GM21786 (cell line): ENCODE data around the gene PRLHR.
"Not testable (repeated sequence)": the region's sequence is repeated elsewhere in the genome, so short reads cannot be mapped to it uniquely, and the experiment has no call there.

Experiments
- ATAC-seq: cut with Tn5 transposase; IDR thresholded peaks from one replicate; pipeline ENCODE4 v1.9.1; 2021; ENCODE audit not compliant: unreplicated experiment

Gene PRLHR

DNA sequence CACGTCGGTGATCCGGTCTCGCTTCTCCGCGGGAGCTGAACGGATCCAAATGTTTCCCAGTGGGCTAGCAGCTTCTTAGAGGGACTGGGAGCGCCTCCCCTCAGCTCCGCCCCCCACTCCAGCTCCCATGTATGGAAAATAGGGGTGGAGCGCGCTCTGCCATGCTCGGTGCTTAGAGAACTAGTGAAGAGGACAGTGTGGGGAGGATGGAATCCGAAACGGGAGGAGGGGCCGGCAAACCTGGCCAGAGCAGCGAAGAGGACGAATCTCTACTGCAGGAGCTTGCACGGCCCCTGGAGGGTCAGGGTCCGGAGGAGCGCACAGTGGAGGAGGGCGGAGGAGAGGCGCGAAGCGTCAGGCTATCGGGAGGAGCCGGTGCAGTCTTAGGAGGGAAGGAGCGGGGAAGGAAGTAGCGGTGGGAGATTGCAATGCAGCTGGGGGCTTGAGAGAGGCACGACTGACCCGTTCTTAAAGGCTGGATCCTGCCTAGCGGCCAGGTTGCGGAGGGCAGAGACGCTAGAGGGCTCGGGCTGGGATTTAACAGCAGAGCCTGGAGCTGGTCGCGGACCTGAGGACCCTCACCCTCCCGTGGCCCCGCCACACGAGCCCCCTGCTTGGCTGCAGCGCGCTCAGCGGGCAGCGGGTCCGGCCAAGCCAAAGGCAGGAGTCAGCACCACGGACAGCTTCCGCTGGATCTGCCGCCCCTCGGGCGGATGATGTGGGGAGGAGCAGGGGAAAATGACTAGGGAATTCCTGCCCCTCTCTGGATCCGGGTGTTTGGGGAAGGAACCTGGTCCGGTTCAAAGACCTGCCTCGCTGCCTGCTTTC is at the start of gene PRLHR:
Gene PRLHR, minus strand, starts transcription at position 51 of the 828 bp plus-strand sequence. CDS start 404 bp downstream, outside the sequence.
- no peak for ATAC-seq

DNA sequence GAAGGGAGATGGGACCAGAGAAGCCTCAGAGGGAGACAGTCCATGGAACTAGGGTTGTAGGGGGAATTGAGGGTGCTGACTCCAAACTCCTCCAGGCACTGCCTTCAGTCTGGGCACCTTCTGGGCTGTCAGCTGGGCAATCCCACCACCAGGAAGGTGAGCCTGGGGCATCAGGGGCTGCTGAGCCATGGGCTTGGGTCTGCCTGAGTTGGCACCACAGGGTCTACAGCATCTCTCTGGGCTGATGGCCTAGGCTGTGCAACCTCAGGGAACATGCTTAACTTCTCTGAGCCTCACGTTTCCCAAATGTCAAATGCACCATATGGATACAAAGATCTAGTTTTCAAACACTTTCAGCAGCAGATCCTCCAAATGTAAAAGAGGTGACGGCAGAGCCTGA is 46.8 kb upstream of the PRLHR start:
- ATAC-seq, result no peak

DNA sequence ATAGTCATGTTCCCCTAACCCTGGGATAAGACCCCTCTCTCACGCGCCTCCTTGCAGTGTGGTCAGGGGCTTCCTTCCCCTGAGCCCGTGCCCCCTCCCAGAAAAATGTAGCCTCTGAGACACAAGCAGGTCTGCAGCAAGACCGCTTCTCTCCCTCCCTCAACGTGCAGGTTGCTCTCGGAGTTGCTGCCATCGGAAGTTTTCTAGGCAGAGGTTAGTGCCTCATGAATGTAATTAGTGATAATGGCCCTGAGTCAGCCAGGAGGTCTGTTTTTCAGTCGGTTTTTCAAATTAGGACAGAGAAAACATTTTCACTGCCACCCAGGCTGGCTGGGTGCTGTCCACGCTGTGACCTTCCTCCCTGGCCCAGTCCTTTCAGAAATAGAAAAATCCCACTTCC is 43.2 kb upstream of the PRLHR start:
- ATAC-seq, result no peak

DNA sequence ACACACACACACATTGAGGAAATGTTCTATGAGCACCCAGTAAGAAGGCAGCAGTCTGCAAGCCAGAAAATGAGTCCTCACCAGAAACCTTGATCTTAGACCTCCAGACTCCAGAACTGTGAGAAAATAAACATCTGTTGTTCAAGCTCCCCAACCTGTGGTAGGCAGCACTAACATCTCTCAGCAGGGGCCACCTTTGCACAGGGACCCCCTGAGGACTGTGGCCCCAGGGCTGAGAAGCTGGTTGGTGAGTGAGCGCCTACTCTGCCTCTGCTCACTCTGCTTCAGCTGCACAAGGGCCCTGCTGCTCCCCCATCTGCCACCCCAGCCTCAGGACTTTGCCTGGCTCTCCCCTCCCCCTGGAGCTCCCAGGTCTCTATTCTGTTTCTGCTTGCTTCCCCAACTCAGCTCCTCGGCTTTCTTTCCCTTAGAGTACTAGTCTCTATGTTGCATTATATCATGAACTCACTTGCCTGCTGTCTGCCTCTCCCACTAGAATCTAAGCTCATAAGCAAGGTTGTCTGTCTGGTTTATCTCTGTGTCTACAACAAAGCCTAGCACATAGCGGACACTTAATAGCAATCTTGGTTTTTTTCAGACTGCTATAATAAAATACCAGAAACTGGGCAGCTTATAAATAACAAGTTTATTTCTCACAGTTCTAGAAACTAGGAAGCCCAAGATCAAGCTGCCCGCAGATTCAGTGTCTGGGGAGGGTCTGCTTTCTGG is 40.4 kb upstream of the PRLHR start:
- ATAC-seq, result no peak

DNA sequence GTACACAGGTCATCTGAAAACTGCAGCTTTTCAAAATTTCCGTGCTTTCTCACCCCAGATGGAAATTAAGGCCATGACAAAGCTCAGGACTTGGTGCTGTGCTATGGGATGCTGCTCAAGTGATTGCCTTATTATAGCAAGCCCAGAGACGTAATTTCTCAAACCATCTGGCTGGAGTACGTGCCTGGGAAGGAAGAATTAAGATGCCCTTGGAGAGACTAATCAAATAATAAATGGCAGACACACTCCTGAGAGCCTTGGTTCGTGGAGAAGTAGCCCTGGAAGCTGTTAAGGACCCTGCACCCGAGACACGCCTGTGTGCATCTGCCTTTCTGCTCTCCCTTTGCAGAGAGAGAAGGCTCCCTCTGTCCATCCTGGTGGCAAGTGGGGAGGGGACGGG is 38.3 kb upstream of the PRLHR start:
- no peak for ATAC-seq

DNA sequence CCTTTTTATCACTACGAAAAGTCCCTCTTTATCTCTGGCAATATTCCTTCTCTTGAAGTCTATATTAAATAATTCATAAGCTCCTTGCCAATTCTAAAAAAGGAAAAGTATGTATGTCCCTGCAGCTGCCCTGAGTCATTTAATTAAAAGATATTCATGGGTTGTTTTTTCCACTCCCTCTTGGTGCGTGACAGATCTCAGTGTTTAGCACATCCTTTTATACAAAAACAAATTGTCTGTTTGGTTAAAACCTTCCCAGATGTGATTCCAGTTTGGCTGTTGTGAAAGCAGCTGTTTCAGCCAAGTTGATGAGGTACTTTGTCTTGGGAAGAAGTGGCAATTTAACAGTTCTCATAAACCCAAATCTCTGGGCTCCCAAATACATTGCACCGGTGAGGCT is 33.8 kb upstream of the PRLHR start:
- no peak for ATAC-seq

DNA sequence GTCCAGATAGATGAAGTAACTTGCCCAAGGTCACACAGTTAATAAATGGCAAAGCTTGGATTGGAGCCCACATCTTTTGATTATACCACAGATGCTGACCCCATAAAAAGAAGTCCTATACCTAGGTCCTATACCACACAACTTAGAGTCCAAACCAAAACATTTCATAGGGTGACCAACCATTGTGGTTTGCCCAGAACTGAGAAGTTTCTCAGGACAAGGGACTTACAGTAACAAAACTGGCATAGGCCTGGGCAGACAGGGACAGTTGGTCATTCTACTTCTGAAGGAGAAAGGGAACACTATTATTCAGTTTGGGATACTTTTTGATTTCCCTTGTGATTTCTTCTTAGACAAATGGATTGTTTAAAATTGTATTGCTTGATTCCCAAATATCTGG is 32.9 kb upstream of the PRLHR start:
- no peak for ATAC-seq

DNA sequence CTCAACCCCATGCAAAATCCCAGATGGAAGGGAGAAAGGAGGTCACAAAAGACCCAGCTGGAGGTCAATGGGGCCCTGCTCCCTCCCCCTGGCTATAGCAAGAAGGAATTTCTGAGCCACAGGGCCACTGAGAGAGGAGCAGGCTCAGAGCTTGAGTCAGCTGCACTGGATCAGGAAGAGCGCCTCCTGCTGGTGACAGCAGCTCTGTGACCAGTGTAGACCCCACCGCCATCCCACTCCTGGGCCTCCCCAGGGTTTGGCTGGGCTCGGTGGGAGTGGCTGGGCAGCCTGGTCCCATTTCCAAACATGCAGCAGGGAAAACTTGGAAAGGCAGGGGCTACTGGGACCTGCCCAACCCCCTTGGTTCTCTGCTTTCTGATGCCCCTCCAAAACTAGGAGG is 31.5 kb upstream of the PRLHR start:
- no peak for ATAC-seq

DNA sequence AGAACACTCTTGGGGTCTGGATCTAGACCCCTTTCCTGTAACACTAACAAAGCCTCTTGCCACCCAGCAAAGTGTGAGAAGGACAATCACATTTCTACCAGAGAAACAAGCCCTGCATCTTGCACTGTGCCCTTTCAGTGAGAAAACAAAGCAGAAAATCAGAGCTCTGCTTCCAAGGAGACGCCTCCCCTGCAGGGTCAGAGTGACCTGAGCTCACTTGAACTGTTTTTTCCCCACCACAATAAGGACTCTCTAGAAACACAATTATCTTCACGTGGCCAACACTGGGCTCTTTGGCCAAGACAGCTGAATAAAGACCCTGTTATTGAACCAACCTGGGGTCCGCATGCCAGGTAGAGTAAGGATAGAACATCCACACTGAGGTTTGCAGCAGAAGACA is 30.1 kb upstream of the PRLHR start:
- ATAC-seq, result no peak

DNA sequence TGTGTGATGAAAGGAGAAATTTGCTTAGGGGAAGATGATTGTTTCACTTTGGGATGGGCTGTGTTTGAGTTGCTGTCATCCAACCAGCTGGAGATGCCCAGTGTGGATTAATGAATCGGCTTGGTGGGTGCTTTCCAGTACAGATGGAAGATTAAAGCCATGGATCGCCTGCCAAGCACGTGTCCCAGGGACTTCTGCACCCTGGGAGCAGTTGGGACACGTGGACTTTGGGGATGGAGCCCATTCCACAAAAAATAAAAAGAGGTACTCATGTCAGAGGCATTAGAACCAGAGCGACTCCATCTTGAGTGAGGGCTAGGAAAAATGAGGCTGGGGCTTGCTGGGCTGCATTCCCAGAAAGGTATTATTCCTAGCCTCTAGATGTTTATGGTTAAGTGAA is 29.3 kb upstream of the PRLHR start:
- ATAC-seq, result no peak

DNA sequence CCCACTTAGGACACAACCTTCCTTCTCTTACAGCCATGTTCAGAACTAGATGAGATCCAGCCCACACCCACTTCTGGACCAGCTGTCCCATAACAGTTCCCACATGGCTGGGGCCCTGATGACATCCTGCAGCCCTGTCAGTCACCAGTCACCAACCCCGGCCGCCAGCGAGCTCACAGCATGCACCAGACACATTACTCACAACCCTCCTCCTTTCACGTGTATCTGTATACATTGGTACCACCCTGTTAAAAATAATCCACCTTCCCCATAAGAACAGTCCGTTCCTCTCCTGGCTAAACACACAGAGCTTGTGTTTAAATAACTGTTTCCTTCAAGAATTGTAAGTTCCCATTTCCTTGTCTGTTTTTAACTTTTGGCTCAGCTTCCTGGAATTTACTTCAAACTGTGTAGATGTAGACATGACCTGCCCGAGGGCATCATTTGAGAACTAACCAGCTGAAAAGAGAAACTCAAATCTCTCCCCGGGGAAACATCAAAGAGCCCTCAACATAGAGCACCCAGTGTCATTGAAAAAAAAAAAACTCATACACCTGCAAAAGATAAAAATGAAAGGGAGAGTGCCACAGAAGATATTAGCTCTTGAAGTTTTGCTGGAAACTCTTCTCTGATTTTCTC is 26.0 kb upstream of the PRLHR start:
- ATAC-seq, result no peak

DNA sequence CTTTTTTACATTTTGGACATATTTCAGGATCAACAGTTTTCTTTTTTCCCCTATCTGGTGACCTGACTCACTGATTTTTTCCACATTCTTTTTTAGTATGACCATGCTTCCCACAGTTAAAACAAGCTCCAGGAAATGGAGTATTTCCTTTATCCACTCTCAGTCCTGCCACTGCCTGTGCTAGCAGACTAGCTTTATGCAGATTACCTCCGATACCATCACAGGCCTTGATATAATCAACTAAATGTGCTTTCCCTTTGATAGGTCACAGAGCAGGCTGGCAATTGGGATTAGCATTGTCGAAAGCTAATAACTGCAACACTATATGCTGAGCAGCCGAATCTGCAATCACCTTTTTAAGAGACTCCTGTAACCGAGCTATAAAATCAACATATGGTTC is 18.4 kb upstream of the PRLHR start:
- not testable (repeated sequence) for ATAC-seq

DNA sequence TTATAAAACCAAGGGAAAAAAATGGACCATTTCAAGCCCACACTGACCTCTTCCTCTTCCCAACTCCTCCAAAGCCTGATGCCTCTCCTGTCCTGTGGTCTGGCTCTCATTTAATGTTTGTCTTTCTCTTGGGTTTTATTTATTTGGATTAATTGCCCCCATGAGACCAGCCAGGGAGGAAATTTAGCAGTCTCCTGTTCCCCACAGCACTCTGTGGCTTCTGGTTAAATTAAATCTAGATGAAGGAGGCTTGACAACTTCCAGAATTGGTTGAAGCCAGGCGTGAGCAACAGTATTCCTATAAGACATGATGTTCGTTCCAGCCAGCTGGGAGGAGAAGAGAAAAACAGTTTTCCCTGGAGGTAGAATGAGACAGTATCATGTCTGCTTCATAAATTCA is 15.1 kb upstream of the PRLHR start:
- ATAC-seq, result no peak

DNA sequence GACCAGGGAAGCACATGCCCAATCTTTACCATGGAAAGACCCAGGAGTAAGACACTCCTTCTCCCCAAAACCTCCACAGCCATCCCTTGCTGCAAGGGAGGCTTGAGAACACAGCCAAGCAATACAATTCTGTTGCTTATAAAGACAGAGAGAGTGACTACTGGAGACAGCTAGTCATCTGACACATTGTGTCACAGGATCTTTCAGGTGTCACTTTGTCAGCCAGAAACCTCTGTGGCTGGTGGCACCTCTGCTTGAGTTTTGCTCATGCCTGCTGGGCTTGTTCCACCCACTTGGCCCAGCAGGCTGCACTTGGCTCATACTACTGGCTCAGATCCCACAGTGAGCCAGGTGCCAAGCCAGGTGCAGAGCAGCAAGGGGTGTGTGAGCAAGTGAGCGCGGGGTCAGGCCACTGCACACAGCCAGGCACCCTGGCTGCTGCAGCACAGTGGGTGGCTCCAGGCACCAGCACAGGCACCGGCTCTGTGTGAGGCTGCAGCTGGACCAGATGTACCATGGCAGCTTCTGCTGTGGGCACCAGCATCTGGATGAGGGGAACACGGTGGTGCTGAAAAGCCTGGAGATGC is 12.4 kb upstream of the PRLHR start:
- no peak for ATAC-seq

DNA sequence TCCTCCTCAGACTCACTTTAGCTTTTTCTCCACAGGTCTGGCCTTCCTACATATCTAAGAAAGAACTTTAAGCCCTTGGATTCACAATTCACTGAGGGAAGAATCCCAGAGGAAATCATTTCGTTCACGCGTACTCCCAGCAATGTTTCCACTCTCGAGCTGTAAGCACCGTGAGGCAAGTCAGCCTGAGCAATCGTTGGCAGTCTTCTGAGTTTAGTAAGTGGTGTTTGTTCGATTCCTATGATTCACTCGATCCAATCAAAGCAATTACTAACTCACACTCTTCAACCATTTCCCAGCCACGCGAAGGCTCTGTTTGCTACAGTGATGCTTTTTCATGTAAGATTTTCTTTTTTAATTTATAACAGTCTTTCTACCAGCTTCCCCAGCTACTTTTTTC is 10.2 kb upstream of the PRLHR start:
- ATAC-seq, result no peak

DNA sequence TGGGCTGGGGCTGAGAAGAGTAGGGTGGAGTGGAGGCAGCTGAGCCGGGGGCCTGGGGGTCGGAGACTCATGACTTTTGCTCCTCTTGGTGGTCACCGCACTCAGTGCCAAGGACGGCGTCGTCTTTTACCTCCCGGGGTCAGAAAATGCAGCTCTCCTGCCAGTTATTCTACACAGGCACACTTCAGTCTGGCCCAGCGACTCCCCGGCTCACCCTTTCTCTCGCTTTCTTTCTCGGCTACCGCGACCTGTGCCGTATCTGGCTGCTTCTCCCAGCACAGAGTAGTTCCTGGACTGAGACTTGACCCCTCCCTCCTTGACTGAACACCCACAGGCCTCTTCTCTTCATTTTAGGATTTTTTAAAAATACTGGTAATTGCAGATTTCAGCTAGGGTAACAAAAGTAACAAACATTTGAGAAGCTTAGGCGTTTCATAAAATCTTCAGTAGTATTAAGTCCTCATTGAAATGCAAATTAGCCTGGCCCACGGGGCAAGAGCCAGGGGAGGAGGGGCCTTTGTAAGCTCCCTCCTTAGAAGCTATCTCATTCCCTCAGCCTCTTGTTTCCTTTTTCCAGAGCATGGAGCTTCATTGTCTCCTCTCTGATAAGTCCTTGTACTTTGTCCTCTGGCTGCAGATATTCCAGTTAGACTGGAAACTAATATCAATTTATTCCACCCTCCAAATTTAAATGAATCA is 1.1 kb upstream of the PRLHR start:
- no peak for ATAC-seq

DNA sequence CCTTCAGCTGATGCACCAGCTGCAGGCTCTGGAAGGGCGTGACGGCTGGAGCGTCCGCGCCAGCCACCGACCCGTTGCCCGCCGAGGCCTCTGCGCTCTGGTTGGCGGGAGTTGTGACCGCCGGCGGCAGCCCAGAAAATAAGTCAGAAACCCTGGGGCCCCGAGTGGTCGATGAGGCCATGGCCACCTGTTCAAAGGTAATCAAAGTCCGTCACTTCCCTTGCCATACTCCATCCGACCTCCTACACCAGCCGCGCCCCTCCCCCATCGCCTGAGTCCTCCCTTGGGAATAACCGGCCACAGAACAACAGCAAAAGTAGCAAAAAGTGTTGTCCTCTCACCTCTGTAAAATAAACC is 406 bp downstream of the PRLHR start:
- ATAC-seq, result no peak

DNA sequence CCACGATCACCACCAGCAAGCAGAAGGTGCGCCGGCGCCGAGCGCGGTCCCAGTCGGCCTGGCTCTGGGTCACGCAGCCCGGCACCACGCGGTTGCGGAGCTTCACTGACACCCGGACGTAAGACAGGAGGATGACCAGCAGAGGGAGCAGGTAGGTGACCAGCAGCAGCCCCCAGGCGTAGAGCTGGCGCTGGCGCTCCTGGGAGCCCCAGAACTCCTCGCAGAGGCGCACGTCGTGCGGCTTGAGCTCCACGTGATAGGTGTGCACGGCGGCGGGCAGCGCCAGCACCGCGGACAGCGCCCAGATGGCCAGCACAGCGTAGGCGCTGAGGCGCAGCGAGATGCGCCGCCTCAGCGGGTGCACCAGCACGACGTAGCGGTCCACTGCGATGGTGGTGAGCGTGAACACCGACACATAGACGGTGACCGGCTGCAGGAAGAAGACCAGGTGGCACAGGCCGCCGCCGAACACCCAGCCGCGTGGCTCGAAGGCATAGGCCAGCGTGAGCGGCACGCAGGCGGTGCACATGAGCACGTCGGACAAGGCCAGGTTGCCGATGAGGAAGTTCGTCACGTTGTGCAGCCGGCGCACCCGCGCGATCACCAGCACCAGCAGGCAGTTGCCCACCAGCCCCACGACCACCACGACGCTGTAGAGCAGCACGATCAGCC is 920 bp downstream of the PRLHR start:
- no peak for ATAC-seq

DNA sequence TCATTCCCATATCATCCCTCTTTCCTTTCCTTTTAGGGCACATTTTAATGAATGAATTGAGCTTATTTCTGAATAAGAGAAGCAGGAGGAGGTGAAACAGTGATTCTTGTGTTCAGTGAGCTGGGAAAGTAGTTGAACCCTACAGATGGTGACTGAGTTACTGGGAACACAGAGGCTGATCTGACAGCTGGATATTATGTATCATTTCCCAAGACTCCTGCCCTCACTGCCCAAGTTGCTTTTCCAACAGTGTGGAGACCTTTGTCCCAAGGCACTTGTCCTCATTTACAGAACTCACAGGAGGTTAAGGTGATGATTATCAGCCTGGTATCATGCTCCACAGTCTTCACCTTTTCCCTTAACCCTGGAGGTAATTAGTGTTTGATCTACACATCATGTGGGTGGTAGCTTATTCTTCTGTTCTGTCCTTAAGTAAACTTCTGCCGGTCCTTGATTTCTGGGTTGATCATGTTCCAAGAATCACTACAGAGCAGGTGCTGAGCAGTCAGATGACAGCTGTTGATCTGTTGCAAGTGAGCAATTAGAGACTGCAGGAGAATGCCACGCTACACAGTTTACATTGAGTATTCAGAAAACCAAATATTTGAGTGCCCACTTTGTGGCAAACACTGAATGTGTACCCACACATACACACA is 2.6 kb downstream of the PRLHR start:
- ATAC-seq, result no peak

DNA sequence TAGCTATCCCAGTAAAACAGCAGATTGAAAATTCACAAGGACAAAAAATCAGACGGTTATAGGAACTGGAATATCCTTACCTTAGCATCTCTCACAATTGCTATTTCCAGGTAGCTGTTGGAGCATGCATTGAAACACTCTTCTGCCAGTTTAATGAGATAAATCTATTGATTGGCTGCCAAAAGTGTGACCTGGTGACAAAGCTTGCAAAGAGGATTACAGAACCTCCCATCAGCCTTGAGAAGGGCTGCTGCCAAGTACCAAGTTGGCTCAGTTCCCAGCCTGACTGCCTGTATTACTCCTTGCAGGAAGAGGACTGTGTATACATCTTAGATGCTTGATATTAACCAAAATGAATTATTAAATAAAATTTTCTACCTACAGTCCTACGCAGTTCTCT is 5.1 kb downstream of the PRLHR start:
- no peak for ATAC-seq
